Liver (tissue), 9 donors: ENCODE data around the gene SOWAHA. TPM values are rescaled to one million over a fixed set of nuclear protein-coding genes. Genes with fewer than 3 reads are reported as not detected.

Source experiments
- DNase-seq: peaks from one replicate; pipeline ENCODE4 v3.0.0-alpha.2; 2017; ENCODE audit warnings: low spot score
- H3K27ac ChIP-seq, 2 donors: one replicate each; pipeline ENCODE4 v1.7.0; 2013; ENCODE audit warnings: inconsistent platforms in 2 of 2, low read length in 2 of 2, control low read depth in 1 of 2, low read depth in 1 of 2, mild to moderate bottlenecking in 1 of 2
- H3K27me3 ChIP-seq, 4 donors: one replicate each; pipeline versions ENCODE4 v1.6.1 to v1.7.0; 2013; ENCODE audit warnings: low read length in 3 of 4, inconsistent platforms in 1 of 4, mild to moderate bottlenecking in 1 of 4, moderate library complexity in 1 of 4; ENCODE audit not compliant: control insufficient read depth in 4 of 4, insufficient read depth in 4 of 4
- H3K36me3 ChIP-seq, 4 donors: one replicate each; pipeline versions ENCODE4 v1.6.1 to v1.7.0; 2013; ENCODE audit warnings: low read length in 3 of 4, mild to moderate bottlenecking in 3 of 4, low read depth in 1 of 4, moderate library complexity in 1 of 4; ENCODE audit not compliant: control insufficient read depth in 4 of 4, insufficient read depth in 3 of 4
- H3K4me1 ChIP-seq, 4 donors: one replicate each; pipeline versions ENCODE4 v1.6.1 to v1.7.0; 2013; ENCODE audit warnings: low read length in 3 of 4, mild to moderate bottlenecking in 3 of 4, moderate library complexity in 1 of 4; ENCODE audit not compliant: control insufficient read depth in 4 of 4, insufficient read depth in 4 of 4
- H3K4me3 ChIP-seq, 3 donors: one replicate each; pipeline versions ENCODE4 v1.6.1 to v1.7.0; 2013; ENCODE audit warnings: low read length in 3 of 3, control low read depth in 1 of 3, low read depth in 1 of 3, mild to moderate bottlenecking in 1 of 3
- H3K9ac ChIP-seq, 2 donors: one replicate each; pipeline ENCODE4 v1.7.0; 2013; ENCODE audit warnings: low read length in 2 of 2, mild to moderate bottlenecking in 2 of 2, moderate library complexity in 2 of 2, control low read depth in 1 of 2, low read depth in 1 of 2
- H3K9me3 ChIP-seq, 4 donors: one replicate each; pipeline versions ENCODE4 v1.6.1 to v1.7.0; 2013; ENCODE audit warnings: low read length in 3 of 4; ENCODE audit not compliant: control insufficient read depth in 4 of 4
- EGR1 ChIP-seq, 2 donors: IDR thresholded peaks; 2 replicates each; pipeline ENCODE4 v1.6.1; 2016 to 2018; ENCODE audit warnings: antibody characterized with exemption in 2 of 2, low read depth in 2 of 2
- FOXA1 ChIP-seq: IDR thresholded peaks from 2 replicates; pipeline ENCODE4 v1.6.1; 2016; ENCODE audit warnings: antibody characterized with exemption
- FOXA2 ChIP-seq: IDR thresholded peaks from 2 replicates; pipeline ENCODE4 v1.6.1; 2016; ENCODE audit warnings: antibody characterized with exemption
- GABPA ChIP-seq, 2 donors: IDR thresholded peaks in 1 of 2; conservative IDR thresholded peaks in 1 of 2; 2 replicates each; pipeline ENCODE4 v1.6.1; 2016; ENCODE audit warnings: antibody characterized with exemption in 2 of 2, mild to moderate bottlenecking in 1 of 2, moderate library complexity in 1 of 2
- HNF4A ChIP-seq, 2 donors: conservative IDR thresholded peaks; 2 replicates each; pipeline ENCODE4 v1.6.1; 2016; ENCODE audit warnings: antibody characterized with exemption in 2 of 2, mild to moderate bottlenecking in 2 of 2
- HNF4G ChIP-seq: IDR thresholded peaks from 2 replicates; pipeline ENCODE4 v1.6.1; 2016; ENCODE audit warnings: antibody characterized with exemption
- JUND ChIP-seq, 2 donors: IDR thresholded peaks; 2 replicates each; pipeline ENCODE4 v1.6.1; 2016; ENCODE audit warnings: antibody characterized with exemption in 2 of 2
- NR2F2 ChIP-seq: IDR thresholded peaks from 2 replicates; pipeline ENCODE4 v1.6.1; 2016; ENCODE audit warnings: antibody characterized with exemption
- RAD21 ChIP-seq, 2 donors: IDR thresholded peaks; 2 replicates each; pipeline ENCODE4 v1.6.1; 2016; ENCODE audit warnings: antibody characterized with exemption in 2 of 2, mild to moderate bottlenecking in 2 of 2
- REST ChIP-seq: IDR thresholded peaks from 2 replicates; pipeline ENCODE4 v1.6.1; 2016; ENCODE audit warnings: antibody characterized with exemption, mild to moderate bottlenecking
- RXRA ChIP-seq, 2 donors: IDR thresholded peaks; 2 replicates each; pipeline ENCODE4 v1.6.1; 2017 to 2018; ENCODE audit warnings: antibody characterized with exemption in 2 of 2, mild to moderate bottlenecking in 1 of 2
- SP1 ChIP-seq: IDR thresholded peaks from 2 replicates; pipeline ENCODE4 v1.6.1; 2018; ENCODE audit warnings: antibody characterized with exemption, mild to moderate bottlenecking
- TAF1 ChIP-seq: conservative IDR thresholded peaks from 2 replicates; pipeline ENCODE4 v1.6.1; 2016; ENCODE audit warnings: antibody characterized with exemption, mild to moderate bottlenecking
- YY1 ChIP-seq: IDR thresholded peaks from 2 replicates; pipeline ENCODE4 v1.6.1; 2016; ENCODE audit warnings: antibody characterized with exemption, mild to moderate bottlenecking
- ZBTB33 ChIP-seq: IDR thresholded peaks from 2 replicates; pipeline ENCODE4 v1.6.1; 2016; ENCODE audit warnings: antibody characterized with exemption
- WGBS: extraction: QIAGEN DNeasy Blood & Tissue Kit; methylation state at CpG from one replicate; pipeline ENCODE4 v1.1.7; 2013; 5-methylcytosine and 5-hydroxymethylcytosine counted together
- polyA plus RNA-seq, 2 donors: library from polyadenylated mRNA; stranded (reverse) in 1 of 2; unstranded in 1 of 2; fragments of 200-250 nt in 1 of 2; fragments of >200 nt in 1 of 2; fragmentation: Nextera tagmentation in 1 of 2; extraction: Ambion mirVana in 1 of 2; gene quantifications; one replicate each; pipeline versions ENCODE4 v1.2.1 to v1.2.3, GENCODE V29; 2013 to 2015
- total RNA-seq, 2 donors: library from RNA; depleted of rRNA; stranded (reverse); fragments of >200 nt; gene quantifications; one replicate each; pipeline ENCODE4 v1.2.3, GENCODE V29; 2014
- TF ChIP-seq, protein P1 (sequence below): fragments of 150-350 bp; IDR thresholded peaks from 2 replicates; pipeline ENCODE4 v1.5.1; 2017; ENCODE audit warnings: improper control_type of control experiment, low read depth, low read length; ENCODE audit not compliant: missing input control
- TF ChIP-seq, protein P2 (sequence below): IDR thresholded peaks from 2 replicates; pipeline ENCODE4 v1.6.1; 2016; ENCODE audit warnings: antibody characterized with exemption
- TF ChIP-seq, protein P3 (sequence below): IDR thresholded peaks from 2 replicates; pipeline ENCODE4 v1.6.1; 2016; ENCODE audit warnings: antibody characterized with exemption
- donor health status: healthy.
- donor health status: healthy.
- donor health status: healthy.
- donor health status: healthy.
- donor health status: healthy.

Gene SOWAHA
- total and polyA plus RNA-seq, 4 donors: 1.3 to 2.2 (median 1.8) TPM

GRCh38 chr5:132838516-132839282 is 25.6 kb downstream of the SOWAHA start:
- peak overlapping the region; percentile 57 to 70 for H3K9ac ChIP-seq
- no peaks in the 10 kb centered on the region for H3K36me3 ChIP-seq
- peak overlapping the region; percentile 91 to 98 for H3K27ac ChIP-seq
- no peaks in the 10 kb centered on the region for H3K9me3 ChIP-seq
- WGBS: 33% methylated on average over 3 of the region's 3 CpGs
- H3K4me1 ChIP-seq: peaks cover 6 to 42% (median 15%) of the 10 kb centered on the region in 4 donors
- H3K4me3 ChIP-seq: no peak overlapping the region
- no peaks in the 10 kb centered on the region for H3K27me3 ChIP-seq
- DNase-seq: no peak
- peak; percentile 22 for TF ChIP-seq YY1
- peak; percentile 68 to 75 for TF ChIP-seq RXRA (IDR thresholded peaks at IDR 0.05)
- peak; percentile 45 for TF ChIP-seq TAF1
- no peak for TF ChIP-seq FOXA1
- TF ChIP-seq, protein P1, sequence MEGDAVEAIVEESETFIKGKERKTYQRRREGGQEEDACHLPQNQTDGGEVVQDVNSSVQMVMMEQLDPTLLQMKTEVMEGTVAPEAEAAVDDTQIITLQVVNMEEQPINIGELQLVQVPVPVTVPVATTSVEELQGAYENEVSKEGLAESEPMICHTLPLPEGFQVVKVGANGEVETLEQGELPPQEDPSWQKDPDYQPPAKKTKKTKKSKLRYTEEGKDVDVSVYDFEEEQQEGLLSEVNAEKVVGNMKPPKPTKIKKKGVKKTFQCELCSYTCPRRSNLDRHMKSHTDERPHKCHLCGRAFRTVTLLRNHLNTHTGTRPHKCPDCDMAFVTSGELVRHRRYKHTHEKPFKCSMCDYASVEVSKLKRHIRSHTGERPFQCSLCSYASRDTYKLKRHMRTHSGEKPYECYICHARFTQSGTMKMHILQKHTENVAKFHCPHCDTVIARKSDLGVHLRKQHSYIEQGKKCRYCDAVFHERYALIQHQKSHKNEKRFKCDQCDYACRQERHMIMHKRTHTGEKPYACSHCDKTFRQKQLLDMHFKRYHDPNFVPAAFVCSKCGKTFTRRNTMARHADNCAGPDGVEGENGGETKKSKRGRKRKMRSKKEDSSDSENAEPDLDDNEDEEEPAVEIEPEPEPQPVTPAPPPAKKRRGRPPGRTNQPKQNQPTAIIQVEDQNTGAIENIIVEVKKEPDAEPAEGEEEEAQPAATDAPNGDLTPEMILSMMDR: no peak
- peak; percentile 83 for TF ChIP-seq SP1
- TF ChIP-seq EGR1 (IDR thresholded peaks at IDR 0.05; ENCODE audit: low read depth in 2 of 2): peak in 1 of 2 donors; percentile 24
- TF ChIP-seq HNF4A (conservative IDR thresholded peaks at IDR 0.05): peak; percentile 92
- TF ChIP-seq FOXA2: no peak
- TF ChIP-seq HNF4G: peak; percentile 70
- TF ChIP-seq GABPA (IDR thresholded peaks at IDR 0.05 in 1 of 2, conservative IDR thresholded peaks at IDR 0.05 in 1 of 2): peak in 1 of 2 donors; percentile 11

GRCh38 chr5:132839426-132840301 is 26.6 kb downstream of the SOWAHA start:
- WGBS: 24% methylated on average over 8 of the region's 8 CpGs
- H3K36me3 ChIP-seq: no peaks in the 10 kb centered on the region
- H3K27ac ChIP-seq: peak overlapping the region; percentile 91 to 98
- peak overlapping the region; percentile 58 to 70 for H3K9ac ChIP-seq
- no peaks in the 10 kb centered on the region for H3K27me3 ChIP-seq
- H3K4me3 ChIP-seq: no peak overlapping the region
- no peak for DNase-seq
- no peaks in the 10 kb centered on the region for H3K9me3 ChIP-seq
- peak; percentile 95 for TF ChIP-seq SP1
- TF ChIP-seq RAD21 (IDR thresholded peaks at IDR 0.05): peak; percentile 51 to 54
- no peak for TF ChIP-seq FOXA1
- peak; percentile 68 for TF ChIP-seq HNF4G
- TF ChIP-seq EGR1 (IDR thresholded peaks at IDR 0.05; ENCODE audit: low read depth in 2 of 2): peak in 1 of 2 donors; percentile 82
- peak; percentile 88 for TF ChIP-seq REST
- TF ChIP-seq, protein P2, sequence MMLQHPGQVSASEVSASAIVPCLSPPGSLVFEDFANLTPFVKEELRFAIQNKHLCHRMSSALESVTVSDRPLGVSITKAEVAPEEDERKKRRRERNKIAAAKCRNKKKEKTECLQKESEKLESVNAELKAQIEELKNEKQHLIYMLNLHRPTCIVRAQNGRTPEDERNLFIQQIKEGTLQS: no peak
- peak; percentile 73 for TF ChIP-seq ZBTB33
- TF ChIP-seq, protein P3, sequence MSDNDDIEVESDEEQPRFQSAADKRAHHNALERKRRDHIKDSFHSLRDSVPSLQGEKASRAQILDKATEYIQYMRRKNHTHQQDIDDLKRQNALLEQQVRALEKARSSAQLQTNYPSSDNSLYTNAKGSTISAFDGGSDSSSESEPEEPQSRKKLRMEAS: peak; percentile 91
- TF ChIP-seq JUND (IDR thresholded peaks at IDR 0.05): peak in 1 of 2 donors; percentile 82
- TF ChIP-seq NR2F2: no peak
- TF ChIP-seq TAF1: peak; percentile 75
- peak; percentile 61 for TF ChIP-seq FOXA2
- TF ChIP-seq, protein P1: no peak
- peak in 1 of 2 donors; percentile 58 for TF ChIP-seq GABPA (IDR thresholded peaks at IDR 0.05 in 1 of 2, conservative IDR thresholded peaks at IDR 0.05 in 1 of 2)
- TF ChIP-seq YY1: peak; percentile 88
- peak; percentile 92 to 95 for TF ChIP-seq RXRA (IDR thresholded peaks at IDR 0.05)
- TF ChIP-seq HNF4A (conservative IDR thresholded peaks at IDR 0.05): peak; percentile 88 to 94
- H3K4me1 ChIP-seq: peaks cover 6 to 42% (median 15%) of the 10 kb centered on the region in 4 donors
